ENCODE data around the gene GLI1. TPM values are rescaled to one million over a fixed set of nuclear protein-coding genes. Genes with fewer than 3 reads are reported as not detected.
A peak's percentile ranks its signal among the peaks of the same experiment; 100 is the strongest.

Gene GLI1
- total and polyA plus RNA-seq, 11 donors, result 0.08 to 2.6 (median 0.83) TPM

DNA sequence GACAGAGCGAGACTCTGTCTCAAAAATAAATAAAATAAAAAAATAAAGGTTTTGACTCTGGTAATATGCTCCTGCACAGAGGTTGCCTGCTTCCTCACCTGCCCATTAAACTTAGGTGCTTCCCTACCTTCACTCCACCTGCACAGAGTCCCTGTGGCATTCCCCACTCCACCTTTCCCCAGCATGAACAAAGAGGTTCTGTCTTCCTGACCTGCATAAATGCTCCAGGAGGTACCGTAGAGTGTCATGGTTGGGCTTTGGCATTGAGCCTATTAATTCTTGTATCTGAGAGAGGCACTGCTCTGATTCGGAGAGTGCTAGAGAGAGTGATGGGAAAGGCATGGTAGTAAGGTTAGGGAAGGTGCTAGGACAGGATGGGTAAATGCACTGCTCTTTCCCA lies 13.8 kb downstream of the GLI1 start:
- no peaks in the 10 kb centered on the region for H3K9me3 ChIP-seq
- H3K36me3 ChIP-seq, result peaks cover 0 to 67% (median 0%) of the 10 kb centered on the region in 9 donors
- intact Hi-C loops (cut with DNase I), result no loop called here
- no peak for ATAC-seq
- no peak for TF ChIP-seq POLR2A (IDR thresholded peaks at IDR 0.05)
- no peak for TF ChIP-seq CTCF (IDR thresholded peaks at IDR 0.05)
- 43 to 52% (median 47%) methylated on average over 3 of the region's 3 CpGs for WGBS, 4 donors
- no peak overlapping the region for H3K4me3 ChIP-seq
- peaks cover 14 to 56% (median 40%) of the 10 kb centered on the region in 9 donors for H3K27me3 ChIP-seq
- no peak for DNase-seq
- peaks cover 0 to 29% (median 15%) of the 10 kb centered on the region in 12 donors for H3K4me1 ChIP-seq
- no peak overlapping the region for H3K27ac ChIP-seq

- peaks cover 14 to 60% (median 40%) of the 10 kb centered on the region in 9 donors for H3K27me3 ChIP-seq
- intact Hi-C loops (cut with DNase I), result no loop called here
Observed at GRCh38 chr12:57473886-57474285, 14.3 kb downstream of the GLI1 start.

GRCh38 chr12:57474430-57474829 lies 14.8 kb downstream of the GLI1 start:
- no peak for TF ChIP-seq CTCF (IDR thresholded peaks at IDR 0.05)
- no peak for TF ChIP-seq POLR2A (IDR thresholded peaks at IDR 0.05)
- Histone ChIP-seq H3K36me3 (peaks cover 0 to 59% (median 0%) of the 10 kb centered on the region in 9 donors), H3K4me1 (peaks cover 0 to 39% (median 15%) of the 10 kb centered on the region in 12 donors), H3K27me3 (peaks cover 14 to 63% (median 40%) of the 10 kb centered on the region in 9 donors), H3K4me3 (no peak overlapping the region), H3K9me3 (no peaks in the 10 kb centered on the region), H3K27ac (no peak overlapping the region)
- 59 to 72% (median 71%) methylated on average over 8 of the region's 8 CpGs for WGBS, 4 donors
- no peak for ATAC-seq
- intact Hi-C loops (cut with DNase I), result no loop called here
- DNase-seq, result peak in 1 of 5 donors; percentile 19

More at GRCh38 chr12:57473886-57474285, 14.3 kb downstream of the GLI1 start:
- Histone ChIP-seq H3K36me3 (peaks cover 0 to 63% (median 0%) of the 10 kb centered on the region in 9 donors), H3K4me3 (no peak overlapping the region), H3K27ac (no peak overlapping the region), H3K4me1 (peaks cover 0 to 34% (median 15%) of the 10 kb centered on the region in 12 donors), H3K9me3 (no peaks in the 10 kb centered on the region)
- WGBS, 4 donors, result 85 to 91% (median 88%) methylated on average over 5 of the region's 5 CpGs
- no peak for TF ChIP-seq POLR2A (IDR thresholded peaks at IDR 0.05)
- no peak for TF ChIP-seq CTCF (IDR thresholded peaks at IDR 0.05)
- ATAC-seq (no peak), DNase-seq (no peak)

- intact Hi-C loops (cut with DNase I), result no loop called here
- Histone ChIP-seq H3K27me3 (peaks cover 14 to 63% (median 40%) of the 10 kb centered on the region in 9 donors), H3K36me3 (peaks cover 0 to 55% (median 0%) of the 10 kb centered on the region in 9 donors), H3K4me1 (peaks cover 0 to 44% (median 15%) of the 10 kb centered on the region in 12 donors), H3K4me3 (peak overlapping the region in 1 of 12 donors; percentile 7), H3K27ac (no peak overlapping the region), H3K9me3 (no peaks in the 10 kb centered on the region)
- 59 to 77% (median 63%) methylated on average over 7 of the region's 7 CpGs for WGBS, 4 donors
- ATAC-seq (no peak), DNase-seq (no peak)
- no peak for TF ChIP-seq CTCF (IDR thresholded peaks at IDR 0.05)
- no peak for TF ChIP-seq POLR2A (IDR thresholded peaks at IDR 0.05)
Observed at GRCh38 chr12:57474862-57475261, 15.3 kb downstream of the GLI1 start.
